Keratinocyte (primary cell): Measurements from ENCODE around the gene B9D2. TPM values are rescaled to one million over a fixed set of nuclear protein-coding genes. Genes with fewer than 3 reads are reported as not detected.
"Not testable (repeated sequence)": the region's sequence is repeated elsewhere in the genome, so short reads cannot be mapped to it uniquely, and the experiment has no call there.

Experiments used
- DNase-seq: peaks from one replicate; pipeline ENCODE4 v3.0.0-alpha.2; 2011; ENCODE audit warnings: low read depth, missing footprints, low spot score
- FAIRE-seq: peaks from 2 replicates; lab custom pipeline; 2011; peaks lifted over from hg19 to GRCh38; lab: Jason Lieb, UNC
- H2AFZ ChIP-seq: 2 replicates; pipeline ENCODE4 v1.6.0; 2012; ENCODE audit warnings: low read length, control low read depth, inconsistent platforms; ENCODE audit not compliant: control insufficient read depth
- H3K27ac ChIP-seq: 2 replicates; pipeline ENCODE4 v1.5.1; 2011; ENCODE audit warnings: low read length; ENCODE audit not compliant: control insufficient read depth, insufficient read depth
- H3K27me3 ChIP-seq: 3 replicates; pipeline ENCODE4 v1.6.0; 2011; ENCODE audit warnings: low read length; ENCODE audit not compliant: control insufficient read depth, insufficient read depth; ENCODE audit errors: extremely low read depth
- H3K36me3 ChIP-seq, 2 experiments: 2 replicates in 1 of 2; 3 replicates in 1 of 2; pipeline ENCODE4 v1.5.1; 2011; ENCODE audit warnings: low read length in 2 of 2, mild to moderate bottlenecking in 1 of 2; ENCODE audit not compliant: control insufficient read depth in 2 of 2, insufficient read depth in 2 of 2; ENCODE audit errors: extremely low read depth in 1 of 2
- H3K4me1 ChIP-seq: 3 replicates; pipeline ENCODE4 v1.5.1; 2011; ENCODE audit warnings: low read length; ENCODE audit not compliant: control insufficient read depth, insufficient read depth; ENCODE audit errors: extremely low read depth
- H3K4me2 ChIP-seq: 3 replicates; pipeline ENCODE4 v1.6.0; 2011; ENCODE audit warnings: low read depth, low read length; ENCODE audit not compliant: control insufficient read depth, insufficient read depth; ENCODE audit errors: extremely low read depth
- H3K4me3 ChIP-seq, 3 experiments: fragments of 200-600 bp in 1 of 3; sonication (generic) in 1 of 3; 2 replicates in 2 of 3; 3 replicates in 1 of 3; pipeline ENCODE4 v1.5.1; 2011 to 2016; ENCODE audit warnings: low read length in 3 of 3, mild to moderate bottlenecking in 3 of 3, control low read depth in 2 of 3, inconsistent platforms in 1 of 3, low read depth in 1 of 3, mixed read lengths in 1 of 3, mixed run types in 1 of 3, moderate library complexity in 1 of 3; ENCODE audit not compliant: control insufficient read depth in 2 of 3, insufficient read depth in 2 of 3; ENCODE audit errors: extremely low read depth in 1 of 3
- H3K79me2 ChIP-seq: 2 replicates; pipeline ENCODE4 v1.6.0; 2012; ENCODE audit warnings: low read length; ENCODE audit not compliant: control insufficient read depth, insufficient read depth
- H3K9ac ChIP-seq: 3 replicates; pipeline ENCODE4 v1.6.0; 2011; ENCODE audit warnings: low read length; ENCODE audit not compliant: control insufficient read depth, insufficient read depth; ENCODE audit errors: extremely low read depth
- H3K9me1 ChIP-seq: 3 replicates; pipeline ENCODE4 v1.6.0; 2011; ENCODE audit warnings: low read length; ENCODE audit not compliant: control insufficient read depth, insufficient read depth; ENCODE audit errors: extremely low read depth
- H3K9me3 ChIP-seq: 2 replicates; pipeline ENCODE4 v1.5.1; 2012; ENCODE audit warnings: low read depth, low read length; ENCODE audit not compliant: control insufficient read depth
- H4K20me1 ChIP-seq: 3 replicates; pipeline ENCODE4 v1.6.0; 2011; ENCODE audit warnings: low read length; ENCODE audit not compliant: control insufficient read depth, insufficient read depth; ENCODE audit errors: extremely low read depth
- EZH2 ChIP-seq: IDR thresholded peaks from one replicate; pipeline ENCODE4 v1.6.1; 2012; ENCODE audit warnings: inconsistent platforms, mild to moderate bottlenecking, low read length, moderate library complexity
- dilution Hi-C: fragments of 300-500 bp; cut with MboI; formaldehyde crosslinking; loops from one replicate; pipeline ENCODE4 v1.7.0; 2020; ENCODE audit warnings: low sequenced_read_pairs; ENCODE audit not compliant: extremely low pct_ligation_motif_present
- polyA plus RNA-seq, 5 experiments: library from polyadenylated mRNA; depleted of rRNA in 3 of 5; stranded (reverse) in 3 of 5; stranded (forward) in 1 of 5; unstranded in 1 of 5; fragments of >200 nt; gene quantifications; 1 replicate in 1 of 5; 2 replicates in 3 of 5; 3 replicates in 1 of 5; pipeline versions ENCODE4 v1.2.1 to v1.2.3, GENCODE V29; 2011 to 2012; ENCODE audit warnings: missing spikeins in 2 of 5, low read depth in 1 of 5, low replicate concordance in 1 of 5
- TF ChIP-seq, protein P1 (sequence below), 3 experiments: IDR thresholded peaks in 1 of 3; conservative IDR thresholded peaks in 1 of 3; optimal IDR thresholded peaks in 1 of 3; 2 replicates in 2 of 3; 3 replicates in 1 of 3; pipeline versions ENCODE3 to v1.5.1; 2011; ENCODE audit warnings: low read length in 3 of 3, mild to moderate bottlenecking in 3 of 3, moderate library complexity in 2 of 3, control low read depth in 1 of 3, inconsistent platforms in 1 of 3; ENCODE audit not compliant: insufficient read depth in 2 of 3; ENCODE audit errors: extremely low read depth in 1 of 3

The B9D2 gene
- polyA plus RNA-seq, 1 donor (not counting 4 experiments of a cell fraction or from before 2014, with no cell fraction given): 2.8 TPM

DNA sequence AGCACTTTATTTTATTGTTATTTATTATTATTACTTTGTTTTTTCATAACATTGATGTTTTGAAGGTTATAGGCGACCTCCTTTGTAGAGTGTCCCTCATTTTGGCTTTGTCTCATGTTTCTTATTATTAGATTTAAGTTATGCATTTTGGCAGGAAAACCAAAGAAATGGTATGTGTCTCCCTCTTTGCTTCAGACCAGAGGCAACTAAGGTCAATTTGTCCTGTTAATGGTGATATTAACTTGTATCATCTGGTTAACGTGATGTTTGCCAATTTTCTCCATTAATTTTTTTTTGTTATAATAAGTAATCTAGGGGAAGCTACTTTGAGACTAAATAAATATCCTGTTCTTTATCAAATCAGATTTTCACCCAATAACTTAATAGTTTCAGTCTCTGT lies 8.6 kb upstream of the B9D2 start:
- dilution Hi-C loops: no loop called here
- no peak for DNase-seq
- H3K4me1 ChIP-seq: peaks cover 21% of the 10 kb centered on the region
- no peak overlapping the region for H2AFZ ChIP-seq
- H3K79me2 ChIP-seq: peaks cover 2% of the 10 kb centered on the region
- H3K4me3 ChIP-seq: no peak overlapping the region
- no peak overlapping the region for H3K27ac ChIP-seq
- no peaks in the 10 kb centered on the region for H3K9me3 ChIP-seq
- FAIRE-seq: no peak
- H4K20me1 ChIP-seq: no peaks in the 10 kb centered on the region
- TF ChIP-seq EZH2: no peak
- TF ChIP-seq, protein P1, sequence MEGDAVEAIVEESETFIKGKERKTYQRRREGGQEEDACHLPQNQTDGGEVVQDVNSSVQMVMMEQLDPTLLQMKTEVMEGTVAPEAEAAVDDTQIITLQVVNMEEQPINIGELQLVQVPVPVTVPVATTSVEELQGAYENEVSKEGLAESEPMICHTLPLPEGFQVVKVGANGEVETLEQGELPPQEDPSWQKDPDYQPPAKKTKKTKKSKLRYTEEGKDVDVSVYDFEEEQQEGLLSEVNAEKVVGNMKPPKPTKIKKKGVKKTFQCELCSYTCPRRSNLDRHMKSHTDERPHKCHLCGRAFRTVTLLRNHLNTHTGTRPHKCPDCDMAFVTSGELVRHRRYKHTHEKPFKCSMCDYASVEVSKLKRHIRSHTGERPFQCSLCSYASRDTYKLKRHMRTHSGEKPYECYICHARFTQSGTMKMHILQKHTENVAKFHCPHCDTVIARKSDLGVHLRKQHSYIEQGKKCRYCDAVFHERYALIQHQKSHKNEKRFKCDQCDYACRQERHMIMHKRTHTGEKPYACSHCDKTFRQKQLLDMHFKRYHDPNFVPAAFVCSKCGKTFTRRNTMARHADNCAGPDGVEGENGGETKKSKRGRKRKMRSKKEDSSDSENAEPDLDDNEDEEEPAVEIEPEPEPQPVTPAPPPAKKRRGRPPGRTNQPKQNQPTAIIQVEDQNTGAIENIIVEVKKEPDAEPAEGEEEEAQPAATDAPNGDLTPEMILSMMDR (optimal IDR thresholded peaks at IDR 0.05 in 1 of 3, IDR thresholded peaks at IDR 0.05 in 1 of 3, conservative IDR thresholded peaks at IDR 0.05 in 1 of 3; ENCODE audit: extremely low read depth in 1 of 3, insufficient read depth in 2 of 3, low read length in 3 of 3): no peak
- H3K36me3 ChIP-seq: no peaks in the 10 kb centered on the region
- H3K9ac ChIP-seq: no peak overlapping the region
- H3K9me1 ChIP-seq: no peaks in the 10 kb centered on the region
- no peak overlapping the region for H3K4me2 ChIP-seq
- H3K27me3 ChIP-seq: no peaks in the 10 kb centered on the region

DNA sequence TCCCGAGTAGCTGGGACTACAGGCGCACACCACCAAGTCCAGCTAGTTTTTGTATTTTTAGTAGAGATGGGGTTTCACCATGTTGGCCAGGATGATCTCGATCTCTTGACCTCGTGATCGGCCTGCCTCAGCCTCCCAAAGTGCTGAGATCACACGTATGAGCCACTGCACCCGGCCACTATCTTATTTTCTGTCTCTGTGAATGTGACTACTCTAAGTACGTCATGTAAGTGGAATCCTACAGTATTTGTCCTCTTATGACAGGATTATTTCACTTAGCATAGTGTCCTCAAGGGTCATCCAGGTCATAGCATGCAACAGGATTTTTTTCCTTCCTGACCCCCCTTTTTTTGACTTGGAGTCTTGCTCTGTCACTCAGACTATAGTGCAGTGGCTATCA lies 7.6 kb upstream of the B9D2 start:
- Histone ChIP-seq H4K20me1 (no peaks in the 10 kb centered on the region), H2AFZ (no peak overlapping the region), H3K9ac (no peak overlapping the region), H3K4me1 (peaks cover 18% of the 10 kb centered on the region), H3K9me3 (no peaks in the 10 kb centered on the region), H3K27ac (no peak overlapping the region), H3K27me3 (no peaks in the 10 kb centered on the region), H3K4me2 (no peak overlapping the region), H3K9me1 (no peaks in the 10 kb centered on the region), H3K4me3 (no peak overlapping the region), H3K79me2 (peaks cover 2% of the 10 kb centered on the region), H3K36me3 (no peaks in the 10 kb centered on the region)
- TF ChIP-seq, protein P1 (optimal IDR thresholded peaks at IDR 0.05 in 1 of 3, IDR thresholded peaks at IDR 0.05 in 1 of 3, conservative IDR thresholded peaks at IDR 0.05 in 1 of 3; ENCODE audit: extremely low read depth in 1 of 3, insufficient read depth in 2 of 3, low read length in 3 of 3): no peak
- FAIRE-seq: no peak
- DNase-seq: no peak
- dilution Hi-C loops: no loop called here

DNA sequence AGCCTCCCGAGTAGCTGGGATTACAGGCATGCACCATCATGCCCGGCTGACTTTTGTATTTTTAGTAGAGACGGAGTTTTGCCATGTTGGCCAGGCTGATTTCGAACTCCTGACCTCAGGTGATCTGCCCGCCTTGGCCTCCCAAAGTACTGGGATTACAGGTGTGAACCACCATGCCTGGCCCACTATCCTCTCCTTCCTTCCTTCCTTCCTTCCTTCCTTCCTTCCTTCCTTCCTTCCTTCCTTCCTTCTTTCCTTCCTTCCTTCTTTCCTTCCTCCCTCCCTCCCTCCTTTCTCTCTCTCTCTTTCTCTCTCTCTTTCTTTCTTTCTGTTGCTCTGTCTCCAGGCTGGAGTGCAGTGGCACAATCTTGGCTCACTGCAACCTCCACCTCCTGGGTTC lies 7.2 kb upstream of the B9D2 start:
- H3K9ac ChIP-seq, H4K20me1 ChIP-seq, dilution Hi-C loops, H3K27me3 ChIP-seq, H2AFZ ChIP-seq, FAIRE-seq, H3K36me3 ChIP-seq, H3K4me2 ChIP-seq, H3K9me1 ChIP-seq, H3K27ac ChIP-seq, DNase-seq, H3K4me3 ChIP-seq, H3K79me2 ChIP-seq, H3K9me3 ChIP-seq: not testable (repeated sequence)
- H3K4me1 ChIP-seq: peaks cover 14% of the 10 kb centered on the region
